SK-N-SH treated with all-trans-retinoic acid at 6 μM for 48 hours (cell line): ENCODE measurements around the gene FOXF2.

Source experiments
- ATAC-seq: fragments of 200-7000 bp; cut with Tn5 transposase; 3 replicates; pipeline ENCODE4 v1.9.1; 2020; ENCODE audit warnings: mild to moderate bottlenecking, moderate library complexity
- CSDC2 ChIP-seq: fragments of 250-450 bp; sonication (Bioruptor Pico); IDR thresholded peaks from 2 replicates; pipeline ENCODE4 v1.5.0; 2020; ENCODE audit warnings: mild to moderate bottlenecking, moderate library complexity
- GLIS3 ChIP-seq: fragments of 250-450 bp; sonication (Bioruptor Pico); IDR thresholded peaks from 2 replicates; pipeline ENCODE4 v1.5.0; 2020; ENCODE audit warnings: mild to moderate bottlenecking, moderate library complexity
- OSR1 ChIP-seq: fragments of 250-450 bp; sonication (Bioruptor Pico); IDR thresholded peaks from 2 replicates; pipeline ENCODE4 v1.8.0; 2022; ENCODE audit warnings: moderate library complexity, mild to moderate bottlenecking, inconsistent platforms
- PPARA ChIP-seq: fragments of 250-450 bp; sonication (Bioruptor Pico); IDR thresholded peaks from 2 replicates; pipeline ENCODE4 v1.5.0; 2020; ENCODE audit warnings: mild to moderate bottlenecking, borderline replicate concordance
- RARB ChIP-seq: fragments of 250-450 bp; sonication (Bioruptor Pico); IDR thresholded peaks from 2 replicates; pipeline ENCODE4 v1.8.0; 2021; ENCODE audit warnings: mild to moderate bottlenecking, moderate library complexity
- TCF4 ChIP-seq: fragments of 250-450 bp; sonication (Bioruptor Pico); IDR thresholded peaks from 2 replicates; pipeline ENCODE4 v1.8.0; 2021; ENCODE audit warnings: mild to moderate bottlenecking, moderate library complexity, borderline replicate concordance
- TOX ChIP-seq: fragments of 250-450 bp; sonication (Bioruptor Pico); IDR thresholded peaks from 2 replicates; pipeline ENCODE4 v1.8.0; 2021; ENCODE audit warnings: mild to moderate bottlenecking, moderate library complexity, borderline replicate concordance
- ZC3H10 ChIP-seq: fragments of 250-450 bp; sonication (Bioruptor Pico); IDR thresholded peaks from 2 replicates; pipeline ENCODE4 v1.5.1; 2021; ENCODE audit warnings: mild to moderate bottlenecking, moderate library complexity
- ZFP3 ChIP-seq: fragments of 250-450 bp; sonication (Bioruptor Pico); IDR thresholded peaks from 2 replicates; pipeline ENCODE4 v1.5.0; 2020; ENCODE audit warnings: mild to moderate bottlenecking, moderate library complexity
- ZFP30 ChIP-seq: fragments of 450-650 bp; formaldehyde crosslinking; IDR thresholded peaks from 2 replicates; pipeline ENCODE4 v1.5.0; 2022; ENCODE audit warnings: mild to moderate bottlenecking, moderate library complexity
- TF ChIP-seq, protein P1 (sequence below): fragments of 250-450 bp; sonication (Bioruptor Pico); IDR thresholded peaks from 2 replicates; pipeline ENCODE4 v1.5.1; 2021; ENCODE audit warnings: mild to moderate bottlenecking, moderate library complexity
- TF ChIP-seq, protein P2 (sequence below): fragments of 250-450 bp; sonication (Bioruptor Pico); IDR thresholded peaks from 2 replicates; pipeline ENCODE4 v1.8.0; 2020; ENCODE audit warnings: mild to moderate bottlenecking, moderate library complexity, borderline replicate concordance
- TF ChIP-seq, protein P3 (sequence below): fragments of 250-450 bp; sonication (Bioruptor Pico); IDR thresholded peaks from 2 replicates; pipeline ENCODE4 v1.5.1; 2020; ENCODE audit warnings: low read depth, mild to moderate bottlenecking, moderate library complexity
- TF ChIP-seq, protein P4 (sequence below): fragments of 250-450 bp; sonication (Bioruptor Pico); IDR thresholded peaks from 2 replicates; pipeline ENCODE4 v1.8.0; 2021; ENCODE audit warnings: low read depth, mild to moderate bottlenecking, moderate library complexity, borderline replicate concordance
- TF ChIP-seq, protein P5 (sequence below): fragments of 250-450 bp; sonication (Bioruptor Pico); IDR thresholded peaks from 2 replicates; pipeline ENCODE4 v1.5.0; 2020; ENCODE audit warnings: mild to moderate bottlenecking, moderate library complexity

FOXF2 gene

DNA sequence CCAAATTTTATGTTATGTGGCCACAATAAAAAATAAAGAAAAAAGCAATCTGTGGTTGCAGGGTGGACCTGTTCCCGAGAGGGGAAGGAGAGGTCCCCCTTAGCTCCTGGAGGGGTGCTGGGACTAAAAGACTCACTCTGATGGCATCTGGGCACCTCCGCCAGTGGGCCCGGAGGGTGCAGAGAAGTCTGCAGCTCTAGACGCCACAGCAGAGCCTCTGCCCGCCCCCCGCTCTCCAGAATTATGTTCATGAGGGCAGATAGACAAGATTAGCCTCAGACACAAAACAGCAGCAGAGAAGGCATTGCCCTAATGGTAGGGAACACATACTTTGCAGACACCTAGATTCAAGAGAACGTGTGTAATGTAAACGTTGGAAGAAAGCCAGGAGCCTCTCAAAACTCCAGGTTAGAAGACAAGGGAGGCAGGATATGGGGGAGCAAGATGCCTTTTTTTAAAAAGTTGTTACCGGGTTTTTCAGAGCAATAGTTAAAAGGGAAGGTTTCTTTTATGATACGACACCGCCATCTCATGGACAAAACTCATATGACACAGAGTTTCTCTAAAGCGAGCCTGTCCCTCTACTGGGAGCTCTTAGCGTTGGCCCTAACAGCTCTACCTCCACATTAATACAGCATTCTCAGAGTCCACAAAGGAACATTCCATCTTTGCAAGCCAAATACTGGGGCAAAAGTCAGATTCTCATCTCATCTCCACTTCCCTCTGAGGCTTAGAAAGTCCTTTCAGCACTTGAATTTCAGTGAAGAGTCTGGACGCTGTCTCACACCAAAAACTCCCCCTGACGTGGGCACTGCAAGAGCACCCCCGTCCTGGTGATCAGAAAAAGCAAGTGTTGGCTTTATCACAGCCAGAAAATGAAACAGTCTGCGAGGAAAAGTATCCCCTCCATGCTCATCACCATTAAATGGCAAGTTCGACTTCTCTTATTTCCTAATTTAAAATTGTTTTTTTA is 47.2 kb downstream of the FOXF2 start:
- peak; percentile 99 for ATAC-seq
- TF ChIP-seq, protein P1, sequence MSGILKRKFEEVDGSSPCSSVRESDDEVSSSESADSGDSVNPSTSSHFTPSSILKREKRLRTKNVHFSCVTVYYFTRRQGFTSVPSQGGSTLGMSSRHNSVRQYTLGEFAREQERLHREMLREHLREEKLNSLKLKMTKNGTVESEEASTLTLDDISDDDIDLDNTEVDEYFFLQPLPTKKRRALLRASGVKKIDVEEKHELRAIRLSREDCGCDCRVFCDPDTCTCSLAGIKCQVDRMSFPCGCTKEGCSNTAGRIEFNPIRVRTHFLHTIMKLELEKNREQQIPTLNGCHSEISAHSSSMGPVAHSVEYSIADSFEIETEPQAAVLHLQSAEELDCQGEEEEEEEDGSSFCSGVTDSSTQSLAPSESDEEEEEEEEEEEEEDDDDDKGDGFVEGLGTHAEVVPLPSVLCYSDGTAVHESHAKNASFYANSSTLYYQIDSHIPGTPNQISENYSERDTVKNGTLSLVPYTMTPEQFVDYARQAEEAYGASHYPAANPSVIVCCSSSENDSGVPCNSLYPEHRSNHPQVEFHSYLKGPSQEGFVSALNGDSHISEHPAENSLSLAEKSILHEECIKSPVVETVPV (CRISPR knock-in tag), result no peak
- TF ChIP-seq OSR1 (CRISPR knock-in tag) (no peak), PPARA (CRISPR knock-in tag) (no peak)
- TF ChIP-seq, protein P2, sequence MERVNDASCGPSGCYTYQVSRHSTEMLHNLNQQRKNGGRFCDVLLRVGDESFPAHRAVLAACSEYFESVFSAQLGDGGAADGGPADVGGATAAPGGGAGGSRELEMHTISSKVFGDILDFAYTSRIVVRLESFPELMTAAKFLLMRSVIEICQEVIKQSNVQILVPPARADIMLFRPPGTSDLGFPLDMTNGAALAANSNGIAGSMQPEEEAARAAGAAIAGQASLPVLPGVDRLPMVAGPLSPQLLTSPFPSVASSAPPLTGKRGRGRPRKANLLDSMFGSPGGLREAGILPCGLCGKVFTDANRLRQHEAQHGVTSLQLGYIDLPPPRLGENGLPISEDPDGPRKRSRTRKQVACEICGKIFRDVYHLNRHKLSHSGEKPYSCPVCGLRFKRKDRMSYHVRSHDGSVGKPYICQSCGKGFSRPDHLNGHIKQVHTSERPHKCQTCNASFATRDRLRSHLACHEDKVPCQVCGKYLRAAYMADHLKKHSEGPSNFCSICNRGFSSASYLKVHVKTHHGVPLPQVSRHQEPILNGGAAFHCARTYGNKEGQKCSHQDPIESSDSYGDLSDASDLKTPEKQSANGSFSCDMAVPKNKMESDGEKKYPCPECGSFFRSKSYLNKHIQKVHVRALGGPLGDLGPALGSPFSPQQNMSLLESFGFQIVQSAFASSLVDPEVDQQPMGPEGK, result no peak

DNA sequence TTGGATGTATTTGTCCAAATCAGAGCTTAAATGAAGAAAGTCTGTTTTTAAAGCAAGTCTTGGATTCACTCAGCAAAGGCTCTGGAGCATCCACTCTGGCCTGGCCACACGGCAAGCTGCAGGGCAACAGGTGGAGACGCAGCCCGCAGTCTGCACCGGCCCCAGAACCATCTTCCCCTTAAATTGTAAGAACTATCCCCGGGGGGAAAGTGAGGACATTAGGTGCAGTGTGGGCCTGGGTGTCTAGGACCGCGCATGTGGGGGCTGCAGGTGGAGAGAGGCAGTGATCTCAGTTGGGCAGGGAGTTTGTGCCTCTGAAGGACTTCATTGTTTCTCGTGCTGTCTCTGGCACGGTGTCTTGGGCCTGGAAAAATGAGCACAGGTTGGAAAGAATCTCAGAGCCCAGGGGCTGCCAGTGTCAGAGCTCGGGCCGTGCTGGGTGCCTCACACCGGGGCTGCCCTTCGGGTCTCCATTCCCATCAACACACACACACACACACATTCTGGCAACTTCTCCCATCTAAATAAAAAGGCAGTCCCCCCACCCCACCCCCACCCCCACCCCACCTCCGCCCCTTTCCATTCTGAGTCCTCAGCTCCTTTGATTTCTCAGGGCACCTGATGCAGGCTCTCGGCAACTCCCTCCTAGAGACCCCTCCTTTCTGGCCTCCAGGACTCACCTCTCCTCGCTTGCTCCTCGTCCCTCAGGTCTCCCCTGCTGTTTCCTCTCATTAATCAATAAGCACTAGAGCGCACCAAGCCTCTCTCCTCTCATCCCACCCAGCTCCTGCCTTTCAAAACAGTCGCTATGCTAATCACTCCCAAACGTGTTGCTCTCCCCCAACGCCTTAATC is 48.4 kb downstream of the FOXF2 start:
- TF ChIP-seq ZC3H10 (CRISPR knock-in tag) (no peak), GLIS3 (CRISPR knock-in tag) (no peak), ZFP3 (CRISPR knock-in tag) (no peak), RARB (CRISPR knock-in tag) (no peak), PPARA (CRISPR knock-in tag) (no peak), TOX (no peak), ZFP30 (no peak), CSDC2 (CRISPR knock-in tag) (no peak), TCF4 (no peak)
- TF ChIP-seq, protein P2, result no peak
- TF ChIP-seq, protein P3, sequence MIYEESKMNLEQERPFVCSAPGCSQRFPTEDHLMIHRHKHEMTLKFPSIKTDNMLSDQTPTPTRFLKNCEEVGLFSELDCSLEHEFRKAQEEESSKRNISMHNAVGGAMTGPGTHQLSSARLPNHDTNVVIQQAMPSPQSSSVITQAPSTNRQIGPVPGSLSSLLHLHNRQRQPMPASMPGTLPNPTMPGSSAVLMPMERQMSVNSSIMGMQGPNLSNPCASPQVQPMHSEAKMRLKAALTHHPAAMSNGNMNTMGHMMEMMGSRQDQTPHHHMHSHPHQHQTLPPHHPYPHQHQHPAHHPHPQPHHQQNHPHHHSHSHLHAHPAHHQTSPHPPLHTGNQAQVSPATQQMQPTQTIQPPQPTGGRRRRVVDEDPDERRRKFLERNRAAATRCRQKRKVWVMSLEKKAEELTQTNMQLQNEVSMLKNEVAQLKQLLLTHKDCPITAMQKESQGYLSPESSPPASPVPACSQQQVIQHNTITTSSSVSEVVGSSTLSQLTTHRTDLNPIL (CRISPR knock-in tag), result no peak
- TF ChIP-seq, protein P4, sequence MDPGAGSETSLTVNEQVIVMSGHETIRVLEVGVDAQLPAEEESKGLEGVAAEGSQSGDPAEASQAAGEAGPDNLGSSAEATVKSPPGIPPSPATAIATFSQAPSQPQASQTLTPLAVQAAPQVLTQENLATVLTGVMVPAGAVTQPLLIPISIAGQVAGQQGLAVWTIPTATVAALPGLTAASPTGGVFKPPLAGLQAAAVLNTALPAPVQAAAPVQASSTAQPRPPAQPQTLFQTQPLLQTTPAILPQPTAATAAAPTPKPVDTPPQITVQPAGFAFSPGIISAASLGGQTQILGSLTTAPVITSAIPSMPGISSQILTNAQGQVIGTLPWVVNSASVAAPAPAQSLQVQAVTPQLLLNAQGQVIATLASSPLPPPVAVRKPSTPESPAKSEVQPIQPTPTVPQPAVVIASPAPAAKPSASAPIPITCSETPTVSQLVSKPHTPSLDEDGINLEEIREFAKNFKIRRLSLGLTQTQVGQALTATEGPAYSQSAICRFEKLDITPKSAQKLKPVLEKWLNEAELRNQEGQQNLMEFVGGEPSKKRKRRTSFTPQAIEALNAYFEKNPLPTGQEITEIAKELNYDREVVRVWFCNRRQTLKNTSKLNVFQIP (CRISPR knock-in tag), result no peak
- TF ChIP-seq, protein P5, sequence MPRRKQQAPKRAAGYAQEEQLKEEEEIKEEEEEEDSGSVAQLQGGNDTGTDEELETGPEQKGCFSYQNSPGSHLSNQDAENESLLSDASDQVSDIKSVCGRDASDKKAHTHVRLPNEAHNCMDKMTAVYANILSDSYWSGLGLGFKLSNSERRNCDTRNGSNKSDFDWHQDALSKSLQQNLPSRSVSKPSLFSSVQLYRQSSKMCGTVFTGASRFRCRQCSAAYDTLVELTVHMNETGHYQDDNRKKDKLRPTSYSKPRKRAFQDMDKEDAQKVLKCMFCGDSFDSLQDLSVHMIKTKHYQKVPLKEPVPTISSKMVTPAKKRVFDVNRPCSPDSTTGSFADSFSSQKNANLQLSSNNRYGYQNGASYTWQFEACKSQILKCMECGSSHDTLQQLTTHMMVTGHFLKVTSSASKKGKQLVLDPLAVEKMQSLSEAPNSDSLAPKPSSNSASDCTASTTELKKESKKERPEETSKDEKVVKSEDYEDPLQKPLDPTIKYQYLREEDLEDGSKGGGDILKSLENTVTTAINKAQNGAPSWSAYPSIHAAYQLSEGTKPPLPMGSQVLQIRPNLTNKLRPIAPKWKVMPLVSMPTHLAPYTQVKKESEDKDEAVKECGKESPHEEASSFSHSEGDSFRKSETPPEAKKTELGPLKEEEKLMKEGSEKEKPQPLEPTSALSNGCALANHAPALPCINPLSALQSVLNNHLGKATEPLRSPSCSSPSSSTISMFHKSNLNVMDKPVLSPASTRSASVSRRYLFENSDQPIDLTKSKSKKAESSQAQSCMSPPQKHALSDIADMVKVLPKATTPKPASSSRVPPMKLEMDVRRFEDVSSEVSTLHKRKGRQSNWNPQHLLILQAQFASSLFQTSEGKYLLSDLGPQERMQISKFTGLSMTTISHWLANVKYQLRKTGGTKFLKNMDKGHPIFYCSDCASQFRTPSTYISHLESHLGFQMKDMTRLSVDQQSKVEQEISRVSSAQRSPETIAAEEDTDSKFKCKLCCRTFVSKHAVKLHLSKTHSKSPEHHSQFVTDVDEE (CRISPR knock-in tag), result no peak
- TF ChIP-seq, protein P1 (CRISPR knock-in tag), result no peak
- ATAC-seq, result no peak; the same call in 2 of the 3 replicates
